ENCODE measurements around the gene WDR90.

WDR90 gene

DNA sequence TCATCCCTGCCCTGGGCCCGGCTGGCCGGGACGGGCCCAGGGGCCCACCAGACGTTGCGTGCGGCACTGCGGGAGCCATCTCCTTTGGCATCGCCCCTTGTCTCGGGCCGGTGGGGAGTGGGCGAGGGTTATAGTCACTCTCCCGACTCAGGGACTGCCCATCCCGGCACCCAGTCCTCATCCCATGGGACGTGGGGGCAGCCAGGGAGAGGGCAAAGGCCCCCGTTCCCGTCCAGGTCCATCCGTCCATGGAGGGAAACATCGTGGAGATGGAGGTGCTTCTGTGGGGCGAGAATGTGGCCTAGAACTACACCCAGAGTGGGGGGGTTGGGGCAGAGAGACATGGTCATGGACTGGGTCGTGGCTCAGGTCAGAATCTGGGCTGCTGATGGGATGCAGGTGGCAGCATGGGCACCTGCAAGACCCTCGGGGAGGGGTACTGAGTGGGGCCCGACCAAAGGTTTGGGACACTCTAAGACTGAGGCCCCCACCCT is 2.4 kb upstream of the WDR90 start:
- no peaks in the 10 kb centered on the region for H3K27me3 ChIP-seq (ENCODE audit: control insufficient read depth, insufficient read depth, low read length)
- H3K36me3 ChIP-seq (ENCODE audit: control insufficient read depth, insufficient read depth, low read length), result no peaks in the 10 kb centered on the region
- H3K4me3 ChIP-seq (ENCODE audit: low read length), result peak overlapping the region; percentile 6
- no peak overlapping the region for H3K27ac ChIP-seq (ENCODE audit: low read depth, low read length)
- H3K9ac ChIP-seq (ENCODE audit: low read length), result no peak overlapping the region
- peaks cover 14% of the 10 kb centered on the region for H3K4me1 ChIP-seq (ENCODE audit: control insufficient read depth, insufficient read depth, low read length)

DNA sequence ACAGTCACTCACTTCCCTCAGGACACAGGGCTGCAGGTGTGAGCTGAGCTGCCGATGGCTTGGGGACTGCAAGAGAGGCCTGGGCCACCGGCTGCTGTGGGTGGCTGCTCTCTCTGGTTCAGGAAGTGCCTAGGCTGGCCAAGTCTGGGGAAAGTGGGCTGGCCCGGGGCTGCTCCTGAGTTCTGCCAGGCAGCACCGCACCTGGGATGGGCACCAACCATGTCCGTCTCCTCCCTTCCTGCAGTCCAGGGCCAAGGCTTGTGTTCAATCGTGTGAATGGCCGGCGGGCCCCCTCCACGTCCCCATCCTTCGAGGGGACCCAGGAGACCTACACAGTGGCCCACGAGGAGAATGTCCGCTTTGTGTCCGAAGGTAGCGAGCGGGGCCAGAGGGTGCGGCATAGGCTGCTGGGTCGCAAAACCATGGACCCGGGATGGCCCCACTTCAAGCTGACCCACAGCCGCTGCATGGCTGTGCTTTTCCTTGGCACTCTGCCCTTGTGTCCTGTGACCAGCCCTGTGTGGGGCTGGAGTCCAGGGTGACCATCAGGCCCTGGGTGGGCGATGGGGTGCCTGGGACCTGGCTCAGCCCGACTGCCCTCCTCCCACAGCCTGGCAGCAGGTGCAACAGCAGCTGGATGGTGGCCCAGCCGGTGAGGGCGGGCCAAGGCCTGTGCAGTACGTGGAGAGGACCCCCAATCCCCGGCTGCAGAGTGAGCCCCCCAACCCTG is 1.8 kb upstream of the WDR90 start:
- Histone ChIP-seq H3K27me3 (ENCODE audit: control insufficient read depth, insufficient read depth, low read length) (no peaks in the 10 kb centered on the region), H3K4me3 (ENCODE audit: low read length) (peak overlapping the region; percentile 6), H3K4me1 (ENCODE audit: control insufficient read depth, insufficient read depth, low read length) (peaks cover 14% of the 10 kb centered on the region), H3K27ac (ENCODE audit: low read depth, low read length) (no peak overlapping the region), H3K36me3 (ENCODE audit: control insufficient read depth, insufficient read depth, low read length) (no peaks in the 10 kb centered on the region), H3K9ac (ENCODE audit: low read length) (no peak overlapping the region)

DNA sequence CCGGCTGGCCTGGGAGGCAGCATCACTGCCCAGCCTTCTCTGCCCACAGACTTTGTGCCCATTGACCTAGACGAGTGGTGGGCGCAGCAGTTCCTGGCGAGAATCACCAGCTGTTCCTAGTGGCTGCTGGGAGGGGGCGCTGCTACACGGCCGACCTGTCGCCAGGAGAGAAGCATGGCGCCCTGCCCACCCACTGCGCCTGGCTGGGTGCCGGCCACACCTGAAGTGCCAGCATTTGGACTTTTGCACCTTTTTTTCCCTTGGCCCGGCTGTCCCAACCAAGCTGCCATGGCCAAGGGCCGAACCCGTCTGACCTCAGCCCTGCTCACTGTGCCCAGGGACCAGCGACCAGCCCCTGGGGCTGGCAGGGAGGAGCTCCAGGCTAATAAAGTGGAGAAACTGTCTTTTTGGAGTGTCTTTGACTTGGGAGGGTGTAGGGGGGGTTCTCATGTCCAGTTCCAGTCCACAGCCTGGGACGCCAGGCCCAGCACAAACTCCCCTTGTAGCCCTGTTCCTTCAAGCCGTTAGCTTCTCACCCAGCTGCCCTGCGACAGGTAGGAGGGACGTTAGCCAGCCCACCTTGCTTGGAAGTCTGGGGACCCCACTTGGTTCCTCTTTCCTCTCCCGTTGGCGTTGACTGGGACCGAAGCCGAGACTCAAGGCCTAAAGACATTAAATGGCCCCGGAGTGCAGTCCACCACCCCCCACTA is 939 bp upstream of the WDR90 start:
- Histone ChIP-seq H3K9ac (ENCODE audit: low read length) (peak overlapping the region; percentile 86), H3K27ac (ENCODE audit: low read depth, low read length) (peak overlapping the region; percentile 87), H3K4me1 (ENCODE audit: control insufficient read depth, insufficient read depth, low read length) (peaks cover 12% of the 10 kb centered on the region), H3K36me3 (ENCODE audit: control insufficient read depth, insufficient read depth, low read length) (no peaks in the 10 kb centered on the region), H3K4me3 (ENCODE audit: low read length) (peak overlapping the region; percentile 80), H3K27me3 (ENCODE audit: control insufficient read depth, insufficient read depth, low read length) (no peaks in the 10 kb centered on the region)

DNA sequence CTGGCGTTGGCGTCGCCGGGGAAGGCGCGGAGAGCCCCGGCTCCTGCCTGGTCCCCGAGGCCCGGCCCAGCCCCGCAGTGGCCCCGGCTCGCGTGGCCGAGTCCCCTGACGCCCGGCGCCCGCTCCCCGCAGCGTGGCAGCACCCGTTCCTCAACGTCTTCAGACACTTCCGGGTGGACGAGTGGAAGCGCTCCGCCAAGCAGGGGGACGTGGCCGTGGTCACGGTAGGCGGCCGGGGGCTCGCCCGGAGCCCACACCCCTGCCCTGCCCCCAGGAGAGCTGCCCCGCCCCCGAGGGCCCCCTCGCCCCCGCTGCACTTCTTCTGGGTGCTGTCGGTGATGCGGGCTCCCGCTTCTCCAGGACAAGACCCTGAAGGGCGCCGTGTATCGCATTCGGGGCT is 466 bp downstream of the WDR90 start:
- H3K4me1 ChIP-seq (ENCODE audit: control insufficient read depth, insufficient read depth, low read length), result peaks cover 12% of the 10 kb centered on the region
- no peak overlapping the region for H3K9ac ChIP-seq (ENCODE audit: low read length)
- no peaks in the 10 kb centered on the region for H3K27me3 ChIP-seq (ENCODE audit: control insufficient read depth, insufficient read depth, low read length)
- H3K4me3 ChIP-seq (ENCODE audit: low read length), result peak overlapping the region; percentile 80
- no peak overlapping the region for H3K27ac ChIP-seq (ENCODE audit: low read depth, low read length)
- no peaks in the 10 kb centered on the region for H3K36me3 ChIP-seq (ENCODE audit: control insufficient read depth, insufficient read depth, low read length)

DNA sequence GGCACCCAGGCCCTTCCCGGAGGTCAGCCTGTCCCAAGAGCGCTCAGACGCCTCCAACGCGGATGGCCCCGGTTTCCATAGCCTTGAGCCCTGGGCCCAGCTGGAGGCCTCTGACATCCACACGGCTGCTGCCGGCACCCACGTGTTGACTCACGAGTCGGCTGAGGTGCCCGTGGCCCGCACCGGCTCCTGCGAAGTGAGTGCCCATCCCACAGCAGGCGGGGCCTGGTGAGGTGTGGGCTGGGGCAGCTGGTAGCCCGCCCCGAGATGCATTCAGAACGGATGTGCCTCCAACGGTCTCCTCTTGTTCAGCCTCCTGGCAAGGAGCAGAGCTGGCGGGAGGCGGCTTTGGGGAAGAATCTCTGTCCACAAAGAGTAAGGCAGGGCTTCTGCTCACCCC is 2.7 kb downstream of the WDR90 start:
- H3K27ac ChIP-seq (ENCODE audit: low read depth, low read length), result no peak overlapping the region
- H3K4me1 ChIP-seq (ENCODE audit: control insufficient read depth, insufficient read depth, low read length), result peaks cover 12% of the 10 kb centered on the region
- no peak overlapping the region for H3K4me3 ChIP-seq (ENCODE audit: low read length)
- H3K9ac ChIP-seq (ENCODE audit: low read length), result no peak overlapping the region
- no peaks in the 10 kb centered on the region for H3K27me3 ChIP-seq (ENCODE audit: control insufficient read depth, insufficient read depth, low read length)
- H3K36me3 ChIP-seq (ENCODE audit: control insufficient read depth, insufficient read depth, low read length), result no peaks in the 10 kb centered on the region

DNA sequence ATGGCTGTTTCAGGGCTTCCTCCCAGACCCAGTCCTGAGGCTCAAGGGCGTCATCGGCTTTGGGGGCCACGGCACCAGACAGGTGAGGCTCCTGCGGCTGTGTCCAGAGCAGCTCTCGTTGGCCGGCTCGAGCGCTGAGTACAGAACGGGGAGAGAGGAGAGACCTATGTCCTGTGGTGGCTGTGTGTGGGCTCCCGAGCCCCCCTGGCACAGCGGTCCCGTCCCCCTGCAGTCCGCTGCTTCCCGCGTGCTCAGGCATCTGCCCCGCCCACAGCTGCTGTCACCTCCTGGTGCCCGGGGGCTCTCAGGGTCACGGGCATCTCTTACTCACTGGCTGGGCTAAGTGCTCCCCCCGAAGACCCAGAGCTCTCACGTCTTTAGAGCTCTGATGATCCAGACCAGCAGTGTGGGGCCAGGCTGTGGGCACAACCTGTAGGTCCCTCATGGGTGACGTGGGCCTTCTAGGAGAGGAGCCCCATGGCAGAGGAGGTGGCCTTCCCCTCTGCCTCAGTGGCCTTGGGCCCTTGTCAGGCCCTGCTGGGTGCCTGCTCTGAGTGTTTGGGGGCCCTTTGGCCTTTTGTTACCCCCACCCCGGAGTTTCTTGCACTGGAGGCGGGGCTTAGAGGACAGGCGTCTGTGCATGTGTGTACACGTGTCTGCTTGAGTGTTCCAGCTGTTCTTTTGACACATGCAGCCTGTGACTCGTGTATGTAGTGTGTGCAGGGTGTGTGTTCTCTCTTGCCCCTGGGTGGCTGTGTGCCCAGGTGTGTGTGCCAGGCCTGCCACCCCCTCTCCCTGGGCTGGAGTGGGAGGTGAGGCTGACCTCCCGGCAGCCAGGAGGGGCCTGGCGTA is 3.5 kb downstream of the WDR90 start:
- no peaks in the 10 kb centered on the region for H3K27me3 ChIP-seq (ENCODE audit: control insufficient read depth, insufficient read depth, low read length)
- no peak overlapping the region for H3K9ac ChIP-seq (ENCODE audit: low read length)
- H3K4me3 ChIP-seq (ENCODE audit: low read length), result no peak overlapping the region
- H3K36me3 ChIP-seq (ENCODE audit: control insufficient read depth, insufficient read depth, low read length), result no peaks in the 10 kb centered on the region
- H3K4me1 ChIP-seq (ENCODE audit: control insufficient read depth, insufficient read depth, low read length), result peaks cover 12% of the 10 kb centered on the region
- no peak overlapping the region for H3K27ac ChIP-seq (ENCODE audit: low read depth, low read length)

DNA sequence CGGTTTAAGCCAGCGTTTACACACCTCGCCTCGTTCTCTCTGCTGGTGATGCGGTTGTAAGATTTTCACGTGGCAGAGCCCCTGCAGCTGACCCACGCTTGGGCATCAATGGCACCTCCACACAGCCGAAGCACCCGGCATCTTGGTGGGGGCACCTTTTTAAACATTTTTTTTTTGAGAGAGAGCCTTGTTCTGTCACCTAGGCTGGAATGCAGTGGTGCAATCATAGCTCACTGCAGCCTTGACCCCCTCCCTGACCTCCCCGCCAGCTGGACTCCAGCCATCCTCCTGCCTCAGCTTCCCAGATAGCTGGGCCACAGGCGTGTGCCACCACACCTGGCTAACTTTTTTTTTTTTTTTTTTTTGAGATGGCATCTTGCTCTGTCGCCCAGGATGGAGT is 4.9 kb downstream of the WDR90 start:
- Histone ChIP-seq H3K27me3 (ENCODE audit: control insufficient read depth, insufficient read depth, low read length) (no peaks in the 10 kb centered on the region), H3K4me1 (ENCODE audit: control insufficient read depth, insufficient read depth, low read length) (peaks cover 3% of the 10 kb centered on the region), H3K9ac (ENCODE audit: low read length) (no peak overlapping the region), H3K27ac (ENCODE audit: low read depth, low read length) (no peak overlapping the region), H3K36me3 (ENCODE audit: control insufficient read depth, insufficient read depth, low read length) (no peaks in the 10 kb centered on the region), H3K4me3 (ENCODE audit: low read length) (no peak overlapping the region)

DNA sequence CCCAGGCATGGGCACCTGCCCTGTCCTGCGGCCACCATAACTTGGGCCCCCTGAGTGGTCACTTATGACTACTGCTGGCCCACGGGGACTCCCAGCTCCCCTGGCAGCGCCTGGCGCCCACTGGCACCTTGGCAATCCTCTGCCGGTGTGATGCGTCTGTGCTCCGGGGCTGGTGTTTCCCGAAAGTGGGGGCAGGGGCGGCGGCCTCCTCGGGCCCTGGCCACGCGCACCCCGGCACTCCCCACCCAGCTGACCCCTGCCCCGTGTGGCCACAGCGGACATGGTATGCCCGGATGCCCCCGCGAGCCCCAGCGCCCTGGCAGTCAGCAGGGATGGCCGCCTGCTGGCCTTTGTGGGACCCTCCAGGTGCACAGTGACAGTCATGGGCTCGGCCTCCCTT is 8.3 kb downstream of the WDR90 start:
- no peak overlapping the region for H3K4me3 ChIP-seq (ENCODE audit: low read length)
- no peak overlapping the region for H3K27ac ChIP-seq (ENCODE audit: low read depth, low read length)
- H3K9ac ChIP-seq (ENCODE audit: low read length), result no peak overlapping the region
- H3K27me3 ChIP-seq (ENCODE audit: control insufficient read depth, insufficient read depth, low read length), result no peaks in the 10 kb centered on the region
- peaks cover 12% of the 10 kb centered on the region for H3K4me1 ChIP-seq (ENCODE audit: control insufficient read depth, insufficient read depth, low read length)
- no peaks in the 10 kb centered on the region for H3K36me3 ChIP-seq (ENCODE audit: control insufficient read depth, insufficient read depth, low read length)

DNA sequence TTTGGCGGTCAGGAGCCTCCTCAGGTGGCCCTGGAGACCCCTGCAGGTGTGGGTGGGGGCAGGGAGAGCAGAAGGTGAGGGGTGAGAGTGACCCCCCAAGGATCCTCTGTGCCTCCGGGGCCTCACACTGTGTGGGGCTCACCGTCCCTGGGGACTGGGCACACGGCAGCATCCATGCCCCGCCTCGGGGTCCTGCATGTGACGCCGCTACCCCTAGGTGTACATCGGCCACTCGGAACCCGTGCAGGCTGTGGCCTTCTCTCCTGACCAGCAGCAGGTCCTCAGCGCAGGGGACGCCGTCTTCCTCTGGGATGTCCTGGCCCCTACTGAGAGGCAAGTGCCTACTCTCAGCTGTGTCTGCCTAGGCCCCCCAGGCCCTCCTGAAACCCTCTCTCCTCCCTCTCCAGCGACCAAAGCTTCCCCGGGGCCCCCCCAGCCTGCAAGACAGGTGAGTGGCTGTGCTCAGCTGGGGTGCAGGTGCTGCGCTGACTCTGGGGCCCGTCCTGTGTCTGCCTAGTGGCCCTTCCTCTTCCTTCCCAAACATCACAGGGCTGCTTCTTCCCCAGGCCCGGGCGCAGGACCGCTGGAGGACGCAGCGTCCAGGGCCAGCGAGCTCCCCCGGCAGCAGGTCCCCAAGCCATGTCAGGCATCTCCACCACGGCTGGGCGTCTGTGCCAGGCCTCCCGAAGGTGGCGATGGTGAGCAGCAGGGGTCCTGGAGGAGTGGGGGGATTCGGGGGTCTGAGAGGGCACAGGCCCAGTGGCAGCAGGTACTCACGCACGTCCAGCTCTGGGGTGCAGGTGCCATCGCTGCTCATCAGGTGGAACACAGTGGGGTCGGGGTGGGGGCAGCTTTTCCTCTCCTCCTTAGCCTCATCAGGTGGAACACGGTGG is 9.8 kb downstream of the WDR90 start:
- Histone ChIP-seq H3K4me1 (ENCODE audit: control insufficient read depth, insufficient read depth, low read length) (peaks cover 12% of the 10 kb centered on the region), H3K9ac (ENCODE audit: low read length) (no peak overlapping the region), H3K4me3 (ENCODE audit: low read length) (no peak overlapping the region), H3K36me3 (ENCODE audit: control insufficient read depth, insufficient read depth, low read length) (no peaks in the 10 kb centered on the region), H3K27me3 (ENCODE audit: control insufficient read depth, insufficient read depth, low read length) (no peaks in the 10 kb centered on the region), H3K27ac (ENCODE audit: low read depth, low read length) (no peak overlapping the region)

DNA sequence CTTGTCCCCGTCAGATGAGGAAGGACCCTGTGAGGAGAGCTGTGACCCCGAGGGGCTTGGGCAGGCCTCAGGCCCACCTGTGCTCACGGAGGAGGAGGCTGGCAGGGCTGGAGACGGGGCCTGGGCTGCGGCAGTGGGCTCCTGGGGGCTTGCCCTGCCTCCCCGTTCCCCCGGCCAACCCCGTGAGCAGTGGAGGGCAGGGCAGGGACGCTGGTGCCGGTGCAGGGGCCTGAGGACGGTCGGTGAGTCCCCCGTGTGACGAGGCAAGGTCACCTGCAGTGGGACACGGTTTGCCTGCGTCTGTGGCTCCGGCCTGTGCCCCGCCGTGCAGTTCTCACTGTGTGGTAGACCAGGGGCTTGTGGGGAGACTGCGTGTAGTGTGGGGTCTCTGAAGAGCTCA is 10.5 kb downstream of the WDR90 start:
- no peak overlapping the region for H3K9ac ChIP-seq (ENCODE audit: low read length)
- no peak overlapping the region for H3K27ac ChIP-seq (ENCODE audit: low read depth, low read length)
- no peaks in the 10 kb centered on the region for H3K36me3 ChIP-seq (ENCODE audit: control insufficient read depth, insufficient read depth, low read length)
- H3K4me1 ChIP-seq (ENCODE audit: control insufficient read depth, insufficient read depth, low read length), result peaks cover 12% of the 10 kb centered on the region
- no peaks in the 10 kb centered on the region for H3K27me3 ChIP-seq (ENCODE audit: control insufficient read depth, insufficient read depth, low read length)
- no peak overlapping the region for H3K4me3 ChIP-seq (ENCODE audit: low read length)

DNA sequence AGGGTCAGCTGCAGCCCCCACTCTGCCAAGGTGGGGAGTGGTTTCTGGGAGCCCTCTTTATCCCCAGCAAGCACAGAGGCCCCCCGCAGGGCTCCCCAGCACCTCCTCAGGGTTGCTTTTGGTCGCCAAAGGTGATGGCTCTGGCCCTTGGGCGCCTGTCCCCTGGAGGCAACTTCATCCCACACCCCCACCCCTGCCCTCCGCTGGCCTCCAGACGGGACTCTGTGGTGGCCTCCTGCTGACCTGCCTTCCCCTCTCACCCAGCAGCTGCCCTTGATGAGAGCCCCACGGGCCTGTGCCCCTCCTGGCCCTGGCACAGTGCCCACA is 10.9 kb downstream of the WDR90 start:
- peak overlapping the region; percentile 76 for H3K27ac ChIP-seq (ENCODE audit: low read depth, low read length)
- H3K4me1 ChIP-seq (ENCODE audit: control insufficient read depth, insufficient read depth, low read length), result peaks cover 12% of the 10 kb centered on the region
- no peak overlapping the region for H3K9ac ChIP-seq (ENCODE audit: low read length)
- H3K4me3 ChIP-seq (ENCODE audit: low read length), result peak overlapping the region; percentile 52
- H3K27me3 ChIP-seq (ENCODE audit: control insufficient read depth, insufficient read depth, low read length), result no peaks in the 10 kb centered on the region
- no peaks in the 10 kb centered on the region for H3K36me3 ChIP-seq (ENCODE audit: control insufficient read depth, insufficient read depth, low read length)
